GM18858 (cell line): Measurements from ENCODE around the gene ANK2.
A peak's percentile ranks its signal among the peaks of the same experiment; 100 is the strongest.

Experiments
- ATAC-seq: cut with Tn5 transposase; IDR thresholded peaks from one replicate; pipeline ENCODE4 v1.9.1; 2021; ENCODE audit not compliant: unreplicated experiment

Gene ANK2

GRCh38 chr4:113273721-113274220 lies 224.3 kb downstream of the ANK2 start:
- ATAC-seq = no peak

GRCh38 chr4:113276464-113277170 lies 227.2 kb downstream of the ANK2 start:
- ATAC-seq = no peak

- ATAC-seq = peak; percentile 93
Measured at GRCh38 chr4:113278324-113278934, 229.0 kb downstream of the ANK2 start.

GRCh38 chr4:113285501-113285900 lies 236.0 kb downstream of the ANK2 start:
- no peak for ATAC-seq

GRCh38 chr4:113288257-113288656 lies 238.8 kb downstream of the ANK2 start:
- no peak for ATAC-seq

- no peak for ATAC-seq
Measured at GRCh38 chr4:113288696-113289095, 239.2 kb downstream of the ANK2 start.

- no peak for ATAC-seq
Measured at GRCh38 chr4:113289766-113290165, 240.3 kb downstream of the ANK2 start.

GRCh38 chr4:113290666-113291065 lies 241.2 kb downstream of the ANK2 start:
- ATAC-seq = no peak

- no peak for ATAC-seq
Measured at GRCh38 chr4:113292371-113293042, 243.1 kb downstream of the ANK2 start.

- no peak for ATAC-seq
Measured at GRCh38 chr4:113293043-113293560, 243.6 kb downstream of the ANK2 start.

GRCh38 chr4:113293674-113294073 lies 244.2 kb downstream of the ANK2 start:
- no peak for ATAC-seq

GRCh38 chr4:113294908-113295307 lies 245.5 kb downstream of the ANK2 start:
- ATAC-seq = no peak

GRCh38 chr4:113300471-113300928 lies 251.0 kb downstream of the ANK2 start:
- ATAC-seq = no peak

GRCh38 chr4:113302051-113302450 lies 252.6 kb downstream of the ANK2 start:
- ATAC-seq = no peak

GRCh38 chr4:113303315-113303714 lies 253.9 kb downstream of the ANK2 start:
- no peak for ATAC-seq

GRCh38 chr4:113311047-113311446 lies 261.6 kb downstream of the ANK2 start:
- ATAC-seq = no peak

- ATAC-seq = no peak
Measured at GRCh38 chr4:113312529-113312928, 263.1 kb downstream of the ANK2 start.

- no peak for ATAC-seq
Measured at GRCh38 chr4:113314426-113314825, 265.0 kb downstream of the ANK2 start.

- peak; percentile 99 for ATAC-seq
Measured at GRCh38 chr4:113316879-113317278, 267.4 kb downstream of the ANK2 start.

- ATAC-seq = no peak
Measured at GRCh38 chr4:113317523-113317922, 268.1 kb downstream of the ANK2 start.

- ATAC-seq = no peak
Measured at GRCh38 chr4:113322736-113323135, 273.3 kb downstream of the ANK2 start.
